AG09319 (cell line): ENCODE measurements around the gene CFAP97.

Experiments used
- DNase-seq: peaks from one replicate; pipeline ENCODE4 v3.0.0-alpha.2; 2010; ENCODE audit warnings: low read depth; ENCODE audit errors: extremely low read depth
- TF ChIP-seq, protein P1 (sequence below): IDR thresholded peaks from 2 replicates; pipeline ENCODE4 v1.5.1; 2011; ENCODE audit warnings: low read depth, mild to moderate bottlenecking, inconsistent platforms, low read length, moderate library complexity

The CFAP97 gene

DNA sequence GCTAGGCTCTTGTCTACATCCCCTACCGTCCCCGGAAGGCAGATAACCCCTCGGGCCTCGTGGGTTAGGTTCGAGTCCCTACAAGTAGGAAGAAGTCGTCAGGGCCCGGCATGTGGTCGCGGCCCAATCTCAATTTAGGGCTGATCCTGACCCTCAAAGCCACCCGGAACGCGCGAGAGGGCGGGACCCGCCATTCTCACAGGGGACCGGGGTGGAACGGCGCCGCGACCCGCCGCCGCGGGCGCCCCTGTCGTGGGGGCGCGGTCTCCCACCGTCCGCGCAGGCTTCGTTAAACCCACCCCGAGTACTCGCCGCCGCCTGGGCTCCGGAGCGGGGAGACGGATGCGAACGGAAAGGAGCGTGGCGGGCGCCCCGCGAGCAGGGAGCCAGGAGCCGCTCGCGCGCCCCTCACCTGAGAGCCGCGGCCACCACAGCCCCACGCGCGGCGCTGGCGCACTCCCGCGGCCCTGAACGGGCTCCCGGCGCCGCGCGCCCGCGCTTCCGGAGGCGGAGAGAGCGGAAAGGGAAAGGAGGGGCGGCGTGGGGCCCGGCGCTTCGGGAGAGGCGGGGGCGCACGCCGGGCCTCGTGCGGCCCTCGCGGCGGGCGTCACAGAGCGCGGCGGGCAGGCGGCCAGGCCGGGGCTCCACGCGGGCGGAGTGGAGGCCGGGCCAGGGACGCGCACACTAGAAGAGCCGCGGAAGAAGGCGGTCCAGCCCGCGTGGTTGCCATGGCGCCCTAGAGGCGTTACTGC lies at the start of gene CFAP97:
Gene CFAP97 (minus strand): TSS at position 515 of the 752 bp plus-strand sequence. CDS start 12,804 bp downstream, outside the sequence.
- DNase-seq, result peak; percentile 73
- TF ChIP-seq, protein P1, sequence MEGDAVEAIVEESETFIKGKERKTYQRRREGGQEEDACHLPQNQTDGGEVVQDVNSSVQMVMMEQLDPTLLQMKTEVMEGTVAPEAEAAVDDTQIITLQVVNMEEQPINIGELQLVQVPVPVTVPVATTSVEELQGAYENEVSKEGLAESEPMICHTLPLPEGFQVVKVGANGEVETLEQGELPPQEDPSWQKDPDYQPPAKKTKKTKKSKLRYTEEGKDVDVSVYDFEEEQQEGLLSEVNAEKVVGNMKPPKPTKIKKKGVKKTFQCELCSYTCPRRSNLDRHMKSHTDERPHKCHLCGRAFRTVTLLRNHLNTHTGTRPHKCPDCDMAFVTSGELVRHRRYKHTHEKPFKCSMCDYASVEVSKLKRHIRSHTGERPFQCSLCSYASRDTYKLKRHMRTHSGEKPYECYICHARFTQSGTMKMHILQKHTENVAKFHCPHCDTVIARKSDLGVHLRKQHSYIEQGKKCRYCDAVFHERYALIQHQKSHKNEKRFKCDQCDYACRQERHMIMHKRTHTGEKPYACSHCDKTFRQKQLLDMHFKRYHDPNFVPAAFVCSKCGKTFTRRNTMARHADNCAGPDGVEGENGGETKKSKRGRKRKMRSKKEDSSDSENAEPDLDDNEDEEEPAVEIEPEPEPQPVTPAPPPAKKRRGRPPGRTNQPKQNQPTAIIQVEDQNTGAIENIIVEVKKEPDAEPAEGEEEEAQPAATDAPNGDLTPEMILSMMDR, result no peak

DNA sequence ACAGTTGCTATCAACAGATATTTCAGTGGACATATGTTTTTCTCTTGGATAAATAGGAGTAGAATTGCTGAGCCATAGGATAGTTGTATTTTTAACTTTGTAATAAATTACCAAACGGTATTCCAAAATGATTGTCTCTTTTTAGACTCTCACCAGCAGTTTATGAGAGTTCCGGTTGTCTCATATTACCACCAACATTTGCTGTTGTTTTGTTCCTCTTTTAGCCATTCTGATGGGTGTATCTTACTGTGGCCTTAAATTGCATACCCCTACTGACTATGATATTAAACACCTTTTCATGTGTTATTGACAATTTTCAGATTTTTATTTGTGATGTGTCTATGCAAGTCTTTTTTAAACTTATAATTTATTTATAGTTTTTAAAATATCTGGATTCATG lies 45.3 kb upstream of the CFAP97 start:
- TF ChIP-seq, protein P1, result no peak
- no peak for DNase-seq

DNA sequence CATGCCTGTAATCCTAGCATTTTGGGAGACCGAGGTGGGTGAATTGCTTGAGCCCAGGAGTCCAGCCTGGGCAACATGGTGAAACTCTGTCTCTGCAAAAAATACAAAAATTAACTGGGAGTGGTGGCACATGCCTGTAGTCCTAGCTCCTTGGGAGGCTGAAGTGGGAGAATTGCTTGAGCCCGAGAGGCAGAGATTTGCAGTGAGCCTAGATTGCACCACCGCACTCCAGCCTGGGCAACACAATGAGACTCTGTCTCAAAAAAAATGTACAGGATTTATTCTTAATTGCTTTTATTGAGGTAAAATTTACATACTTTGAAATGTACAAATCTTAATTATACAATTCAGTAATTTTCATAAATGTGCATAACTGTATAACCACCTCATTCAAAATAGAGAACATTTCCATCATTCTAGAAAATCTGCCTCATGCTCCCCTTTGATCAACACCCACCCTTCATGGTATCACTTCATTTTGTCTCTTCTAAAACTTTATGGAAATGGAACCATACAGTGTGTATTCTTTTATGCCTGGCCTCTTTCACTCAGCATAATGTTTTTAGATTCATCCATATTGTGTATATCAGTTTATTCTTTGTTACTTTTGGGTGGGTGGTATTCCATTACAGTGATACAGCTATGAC lies 44.7 kb upstream of the CFAP97 start:
- no peak for DNase-seq
- TF ChIP-seq, protein P1, result no peak

DNA sequence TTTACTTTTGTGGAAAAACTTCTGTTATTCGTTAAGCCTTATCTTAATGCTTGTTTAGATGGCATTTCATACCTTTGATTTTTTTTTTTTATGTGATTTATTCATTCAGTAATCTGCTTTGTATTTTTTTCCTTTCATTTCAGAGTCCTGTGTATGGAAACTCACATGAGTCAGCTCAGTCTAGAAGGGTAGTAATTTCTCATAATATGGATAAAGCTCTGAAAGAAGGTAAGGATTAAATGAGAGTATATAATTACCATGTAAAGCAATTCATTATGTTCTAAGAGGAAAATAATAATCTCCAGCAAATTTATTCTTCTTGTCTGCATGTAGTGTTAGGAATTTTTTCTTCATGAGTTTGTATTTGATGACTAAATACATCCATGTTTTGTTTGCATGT lies 43.4 kb upstream of the CFAP97 start:
- no peak for DNase-seq
- TF ChIP-seq, protein P1, result no peak

DNA sequence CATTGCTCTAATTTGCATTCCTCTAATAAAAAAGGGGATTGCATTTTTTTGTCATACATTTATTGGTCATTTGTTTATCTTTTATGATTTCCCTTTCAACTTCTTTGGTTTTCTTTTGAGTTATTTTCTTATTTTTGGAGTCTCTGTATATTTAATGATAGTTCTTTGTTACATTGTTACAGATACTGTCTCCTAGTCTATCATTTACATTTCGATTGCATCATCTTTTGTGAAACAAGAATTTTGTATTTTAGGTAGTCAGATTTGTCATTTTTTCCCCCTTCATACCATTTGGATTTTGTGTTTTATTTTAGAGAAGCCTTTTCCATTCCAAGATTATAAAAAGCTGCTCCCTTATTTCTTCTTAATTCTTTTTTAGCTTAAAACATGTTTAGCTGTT lies 42.7 kb upstream of the CFAP97 start:
- TF ChIP-seq, protein P1, result no peak

DNA sequence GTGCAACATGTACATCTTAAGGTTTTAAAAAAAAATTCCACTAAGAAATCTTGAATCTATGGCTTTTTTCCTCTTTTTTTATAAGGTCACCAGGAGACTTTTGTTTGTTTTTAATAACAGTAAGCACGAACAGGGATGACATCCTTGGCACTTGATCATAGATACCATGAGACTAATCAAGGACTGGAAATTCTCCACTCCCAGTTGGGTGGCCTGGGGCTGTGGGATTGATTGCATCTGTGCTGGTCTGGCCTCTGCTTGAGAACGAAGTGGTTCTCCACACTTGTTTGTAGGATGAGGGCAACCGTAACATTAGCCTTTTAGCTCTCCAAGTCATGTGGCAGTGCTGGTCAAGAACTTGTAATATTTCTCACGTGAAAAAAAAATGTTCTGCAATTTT lies 41.0 kb upstream of the CFAP97 start:
- DNase-seq, result peak; percentile 44
- TF ChIP-seq, protein P1, result no peak

More for the DNA sequence above, 42.7 kb upstream of the CFAP97 start:
- no peak for DNase-seq

DNA sequence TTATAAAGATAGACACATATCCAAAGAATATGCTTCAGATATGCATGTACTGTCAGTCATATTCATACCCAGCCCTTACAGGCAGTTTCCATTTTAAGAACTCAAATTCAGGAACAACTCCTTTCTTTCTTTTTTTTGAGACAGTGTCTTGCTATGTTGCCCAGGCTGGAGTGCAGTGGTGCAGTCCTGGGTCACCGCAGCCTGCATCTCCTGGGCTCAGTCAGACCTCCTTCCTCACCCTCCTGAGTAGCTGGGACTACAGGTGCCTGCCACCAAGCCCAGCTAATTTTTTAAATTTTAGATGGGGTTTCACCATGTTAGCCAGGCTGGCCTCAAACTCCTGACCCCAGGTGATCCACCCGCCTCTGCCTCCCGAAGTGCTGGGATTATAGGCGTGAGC lies 40.1 kb upstream of the CFAP97 start:
- TF ChIP-seq, protein P1, result no peak
- DNase-seq, result no peak
